Airway epithelial cell (primary cell): ENCODE results near the gene RER1. TPM values are rescaled to one million over a fixed set of nuclear protein-coding genes. Genes with fewer than 3 reads are reported as not detected.

Source experiments
- total RNA-seq: library from RNA; depleted of rRNA; stranded (reverse); fragments of >200 nt; gene quantifications from 2 replicates; pipeline ENCODE4 v1.2.3, GENCODE V29; 2015

RER1 gene
- total RNA-seq, result 87.1 and 146 TPM in 2 replicates

GRCh38 chr1:2391041-2391930 is at the start of gene RER1, which contains the start of gene MORN1:
Gene RER1, plus strand, starts transcription at chr1:2391841. Its CDS starts 3,950 bp downstream, at chr1:2395791.
Gene MORN1, minus strand, starts transcription at chr1:2391554. Its CDS starts 21 bp downstream, at chr1:2391533.

GRCh38 chr1:2412395-2412772 is 20.7 kb downstream of the RER1 start, which contains the start of gene PEX10:
Gene PEX10, minus strand, starts transcription at chr1:2412564. Its CDS starts 62 bp downstream, at chr1:2412502.

Other genes starting within 250 kb of the RER1 start
- gene FAAP20, start 197.1 kb upstream of the RER1 start, total RNA-seq, result 24.4 and 28.3 TPM in 2 replicates
- gene SKI, start 163.5 kb upstream of the RER1 start, total RNA-seq, result 18.4 and 25.5 TPM in 2 replicates
- gene MORN1, start 287 bp upstream of the RER1 start, total RNA-seq, result 3.5 and 5.9 TPM in 2 replicates
- 34.0 and 37.0 TPM in 2 replicates for gene PEX10, start 20.7 kb downstream of the RER1 start, total RNA-seq
- 79.0 and 100 TPM in 2 replicates for gene PLCH2, start 84.4 kb downstream of the RER1 start, total RNA-seq
- gene PANK4, start 134.8 kb downstream of the RER1 start, total RNA-seq, result 31.5 and 43.4 TPM in 2 replicates
- 17.2 and 17.8 TPM in 2 replicates for gene HES5, start 138.4 kb downstream of the RER1 start, total RNA-seq
- gene TNFRSF14, start 164.5 kb downstream of the RER1 start, total RNA-seq, result 3.3 and 5.1 TPM in 2 replicates
- gene PRXL2B, start 194.9 kb downstream of the RER1 start, total RNA-seq, result 18.0 and 30.4 TPM in 2 replicates
- not detected in 2 replicates for gene MMEL1, start 241.2 kb downstream of the RER1 start, total RNA-seq